ENCODE measurements around the gene GAS6.
A peak's percentile ranks its signal among the peaks of the same experiment; 100 is the strongest.

The GAS6 gene

GRCh38 chr13:113825841-113826240, 38.0 kb downstream of the GAS6 start:
- no peak overlapping the region for H3K27ac Mint-ChIP-seq
- intact Hi-C loops (cut with micrococcal nuclease) = no loop called here

GRCh38 chr13:113823771-113824170, 40.1 kb downstream of the GAS6 start:
- intact Hi-C loops (cut with micrococcal nuclease) = no loop called here
- Mint-ChIP-seq H3K36me3 (ENCODE audit: low read depth) (peaks cover 100% of the 10 kb centered on the region), H3K27ac (no peak overlapping the region)

More at GRCh38 chr13:113825841-113826240, 38.0 kb downstream of the GAS6 start:
- no peaks in the 10 kb centered on the region for H3K27me3 Mint-ChIP-seq
- H3K36me3 Mint-ChIP-seq (ENCODE audit: low read depth) = peaks cover 93% of the 10 kb centered on the region
- H3K9me3 Mint-ChIP-seq = peaks cover 37% of the 10 kb centered on the region
- no peak overlapping the region for H3K4me3 Mint-ChIP-seq
- no peaks in the 10 kb centered on the region for H3K4me1 Mint-ChIP-seq (ENCODE audit: low read depth)

GRCh38 chr13:113822956-113823744, 40.7 kb downstream of the GAS6 start:
- H3K4me3 Mint-ChIP-seq = no peak overlapping the region
- peaks cover 100% of the 10 kb centered on the region for H3K36me3 Mint-ChIP-seq (ENCODE audit: low read depth)

More at GRCh38 chr13:113823771-113824170, 40.1 kb downstream of the GAS6 start:
- no peak overlapping the region for H3K4me3 Mint-ChIP-seq
- peaks cover 37% of the 10 kb centered on the region for H3K9me3 Mint-ChIP-seq
- no peaks in the 10 kb centered on the region for H3K27me3 Mint-ChIP-seq
- no peaks in the 10 kb centered on the region for H3K4me1 Mint-ChIP-seq (ENCODE audit: low read depth)

GRCh38 chr13:113822266-113822665, 41.6 kb downstream of the GAS6 start:
- intact Hi-C loops (cut with micrococcal nuclease) = no loop called here
- Mint-ChIP-seq H3K27ac (no peak overlapping the region), H3K36me3 (ENCODE audit: low read depth) (peaks cover 100% of the 10 kb centered on the region), H3K9me3 (peaks cover 37% of the 10 kb centered on the region), H3K4me3 (no peak overlapping the region), H3K27me3 (no peaks in the 10 kb centered on the region), H3K4me1 (ENCODE audit: low read depth) (peaks cover 13% of the 10 kb centered on the region)

More at GRCh38 chr13:113822956-113823744, 40.7 kb downstream of the GAS6 start:
- intact Hi-C loops (cut with micrococcal nuclease) = no loop called here
- peaks cover 37% of the 10 kb centered on the region for H3K9me3 Mint-ChIP-seq
- no peaks in the 10 kb centered on the region for H3K27me3 Mint-ChIP-seq
- no peak overlapping the region for H3K27ac Mint-ChIP-seq
- peaks cover 4% of the 10 kb centered on the region for H3K4me1 Mint-ChIP-seq (ENCODE audit: low read depth)

- Mint-ChIP-seq H3K4me1 (ENCODE audit: low read depth) (peaks cover 17% of the 10 kb centered on the region), H3K9me3 (peaks cover 37% of the 10 kb centered on the region), H3K27me3 (no peaks in the 10 kb centered on the region), H3K36me3 (ENCODE audit: low read depth) (peaks cover 98% of the 10 kb centered on the region), H3K27ac (no peak overlapping the region), H3K4me3 (no peak overlapping the region)
- intact Hi-C loops (cut with micrococcal nuclease) = no loop called here
These were observed 42.0 kb downstream of the GAS6 start for GRCh38 chr13:113821847-113822246.

- Mint-ChIP-seq H3K36me3 (ENCODE audit: low read depth) (peaks cover 98% of the 10 kb centered on the region), H3K4me3 (no peak overlapping the region), H3K4me1 (ENCODE audit: low read depth) (peaks cover 25% of the 10 kb centered on the region), H3K27me3 (no peaks in the 10 kb centered on the region), H3K9me3 (peaks cover 39% of the 10 kb centered on the region), H3K27ac (no peak overlapping the region)
- intact Hi-C loops (cut with micrococcal nuclease) = no loop called here
These were observed 42.8 kb downstream of the GAS6 start for GRCh38 chr13:113820813-113821651.

- Mint-ChIP-seq H3K27ac (no peak overlapping the region), H3K4me1 (ENCODE audit: low read depth) (peaks cover 36% of the 10 kb centered on the region), H3K9me3 (peaks cover 43% of the 10 kb centered on the region), H3K27me3 (no peaks in the 10 kb centered on the region), H3K4me3 (no peak overlapping the region), H3K36me3 (ENCODE audit: low read depth) (peaks cover 98% of the 10 kb centered on the region)
- intact Hi-C loops (cut with micrococcal nuclease) = no loop called here
These were observed 43.9 kb downstream of the GAS6 start for GRCh38 chr13:113819731-113820715.

GRCh38 chr13:113819341-113819730, 44.5 kb downstream of the GAS6 start:
- Mint-ChIP-seq H3K27ac (no peak overlapping the region), H3K9me3 (peaks cover 44% of the 10 kb centered on the region), H3K4me3 (no peak overlapping the region), H3K27me3 (no peaks in the 10 kb centered on the region), H3K4me1 (ENCODE audit: low read depth) (peaks cover 39% of the 10 kb centered on the region), H3K36me3 (ENCODE audit: low read depth) (peaks cover 94% of the 10 kb centered on the region)
- intact Hi-C loops (cut with micrococcal nuclease) = no loop called here

GRCh38 chr13:113818700-113819295, 45.1 kb downstream of the GAS6 start:
- Mint-ChIP-seq H3K36me3 (ENCODE audit: low read depth) (peaks cover 89% of the 10 kb centered on the region), H3K4me3 (no peak overlapping the region), H3K9me3 (peaks cover 44% of the 10 kb centered on the region)

GRCh38 chr13:113817860-113818691, 45.8 kb downstream of the GAS6 start:
- H3K27me3 Mint-ChIP-seq = peaks cover 1% of the 10 kb centered on the region
- no peak overlapping the region for H3K4me3 Mint-ChIP-seq
- H3K27ac Mint-ChIP-seq = peak overlapping the region; percentile 70
- H3K36me3 Mint-ChIP-seq (ENCODE audit: low read depth) = peaks cover 81% of the 10 kb centered on the region
- peaks cover 39% of the 10 kb centered on the region for H3K4me1 Mint-ChIP-seq (ENCODE audit: low read depth)
- intact Hi-C loops (cut with micrococcal nuclease) = loop anchor here (1.0 to 2.0 kb wide), 2 partner anchors 129 to 408 kb away; no protein-coding TSS in a partner anchor
- H3K9me3 Mint-ChIP-seq = peaks cover 45% of the 10 kb centered on the region

More at GRCh38 chr13:113818700-113819295, 45.1 kb downstream of the GAS6 start:
- intact Hi-C loops (cut with micrococcal nuclease) = no loop called here
- Mint-ChIP-seq H3K27ac (no peak overlapping the region), H3K27me3 (no peaks in the 10 kb centered on the region), H3K4me1 (ENCODE audit: low read depth) (peaks cover 39% of the 10 kb centered on the region)

GRCh38 chr13:113816946-113817859, 46.7 kb downstream of the GAS6 start:
- Mint-ChIP-seq H3K36me3 (ENCODE audit: low read depth) (peaks cover 73% of the 10 kb centered on the region), H3K4me3 (peak overlapping the region; percentile 84), H3K27me3 (peaks cover 1% of the 10 kb centered on the region), H3K27ac (peak overlapping the region; percentile 89), H3K4me1 (ENCODE audit: low read depth) (peaks cover 39% of the 10 kb centered on the region), H3K9me3 (peaks cover 46% of the 10 kb centered on the region)
- intact Hi-C loops (cut with micrococcal nuclease) = loop anchor here (1.0 to 2.0 kb wide), 2 partner anchors 130 to 409 kb away; no protein-coding TSS in a partner anchor
